GM12864 (cell line): ENCODE results near the gene SLC25A36.
"Not testable (repeated sequence)": the region's sequence is repeated elsewhere in the genome, so short reads cannot be mapped to it uniquely, and the experiment has no call there.

ENCODE experiments used
- DNase-seq: peaks from one replicate; pipeline ENCODE4 v3.0.0-alpha.2; 2011; ENCODE audit warnings: low read depth
- H3K4me3 ChIP-seq: 2 replicates; pipeline ENCODE4 v1.5.1; 2011; ENCODE audit warnings: mild to moderate bottlenecking, low read depth, low read length, control low read depth
- CTCF ChIP-seq: IDR thresholded peaks from 2 replicates; pipeline ENCODE4 v1.5.1; 2011; ENCODE audit warnings: low read depth, mild to moderate bottlenecking, moderate library complexity, low read length, control low read depth, inconsistent platforms; ENCODE audit errors: missing control alignments

The SLC25A36 gene

GRCh38 chr3:140931801-140932200, 9.8 kb upstream of the SLC25A36 start:
- DNase-seq, result no peak

GRCh38 chr3:140933109-140933508, 8.5 kb upstream of the SLC25A36 start:
- no peak for DNase-seq
- H3K4me3 ChIP-seq, result no peak overlapping the region
- no peak for TF ChIP-seq CTCF

More at GRCh38 chr3:140931801-140932200, 9.8 kb upstream of the SLC25A36 start:
- TF ChIP-seq CTCF, result no peak
- H3K4me3 ChIP-seq, result no peak overlapping the region

GRCh38 chr3:140933552-140933951, 8.1 kb upstream of the SLC25A36 start:
- no peak for DNase-seq
- no peak for TF ChIP-seq CTCF
- H3K4me3 ChIP-seq, result no peak overlapping the region

- not testable (repeated sequence) for DNase-seq
Measured at GRCh38 chr3:140939305-140939704, 2.3 kb upstream of the SLC25A36 start.

GRCh38 chr3:140941090-140941433, 574 bp upstream of the SLC25A36 start:
- DNase-seq, result no peak
- peak overlapping the region; percentile 88 for H3K4me3 ChIP-seq
- TF ChIP-seq CTCF, result no peak

More at GRCh38 chr3:140939305-140939704, 2.3 kb upstream of the SLC25A36 start:
- H3K4me3 ChIP-seq, result not testable (repeated sequence)

GRCh38 chr3:140942221-140943104, 827 bp downstream of the SLC25A36 start:
- peak overlapping the region; percentile 88 for H3K4me3 ChIP-seq
- no peak for DNase-seq
- no peak for TF ChIP-seq CTCF

GRCh38 chr3:140943781-140944552, 2.3 kb downstream of the SLC25A36 start:
- TF ChIP-seq CTCF, result no peak
- no peak for DNase-seq
- H3K4me3 ChIP-seq, result peak overlapping the region; percentile 88; the same call in 1 of the 2 replicates
